Measurements from ENCODE around the gene PCAT6. TPM values are rescaled to one million over a fixed set of nuclear protein-coding genes. Genes with fewer than 3 reads are reported as not detected.
"Not testable (repeated sequence)": the region's sequence is repeated elsewhere in the genome, so short reads cannot be mapped to it uniquely, and the experiment has no call there.

The PCAT6 gene
- total RNA-seq, 2 donors from 2014 or later: 6.2 to 9.0 TPM

DNA sequence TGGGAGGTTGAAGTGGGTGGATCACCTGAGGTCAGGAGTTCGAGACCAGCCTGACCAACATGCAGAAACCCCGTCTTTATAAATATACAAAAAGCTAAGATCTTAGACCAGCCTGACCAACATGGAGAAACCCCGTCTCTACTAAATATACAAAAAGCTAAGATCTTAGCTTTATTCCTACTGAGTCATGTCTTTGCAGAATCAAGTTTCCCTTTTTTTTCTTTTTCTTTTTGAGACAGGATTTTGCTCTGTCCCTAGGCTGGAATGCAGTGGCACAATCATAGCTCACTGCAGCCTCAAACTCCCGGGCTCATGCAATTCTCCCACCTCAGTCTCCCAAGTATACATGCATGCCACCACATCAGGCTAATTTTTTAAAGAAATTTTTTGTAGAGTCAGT is 23.9 kb upstream of the PCAT6 start:
- Histone ChIP-seq H3K27me3 (replicated peaks; ENCODE audit: insufficient read depth) (no peaks in the 10 kb centered on the region), H3K27ac (no peak overlapping the region), H3K4me1 (replicated peaks) (peaks cover 8% of the 10 kb centered on the region), H3K9me3 (no peaks in the 10 kb centered on the region), H3K4me3 (no peak overlapping the region), H3K36me3 (no peaks in the 10 kb centered on the region)
- 73% methylated on average over 4 of the region's 4 CpGs for WGBS
- TF ChIP-seq CTCF (IDR thresholded peaks at IDR 0.05): no peak
- no peak for TF ChIP-seq POLR2A (IDR thresholded peaks at IDR 0.05)
- no peak for TF ChIP-seq POLR2AphosphoS5 (IDR thresholded peaks at IDR 0.05)
- no peak for DNase-seq (ENCODE audit: low spot score)
- intact Hi-C loops (cut with DNase I): no loop called here

- Histone ChIP-seq H3K4me1 (replicated peaks) (peaks cover 8% of the 10 kb centered on the region), H3K27me3 (replicated peaks; ENCODE audit: insufficient read depth) (no peaks in the 10 kb centered on the region), H3K36me3 (no peaks in the 10 kb centered on the region), H3K4me3 (no peak overlapping the region), H3K9me3 (no peaks in the 10 kb centered on the region), H3K27ac (no peak overlapping the region)
- TF ChIP-seq POLR2A (IDR thresholded peaks at IDR 0.05) (no peak), POLR2AphosphoS5 (IDR thresholded peaks at IDR 0.05) (no peak), CTCF (IDR thresholded peaks at IDR 0.05) (no peak)
- WGBS: 75% methylated on average over 3 of the region's 3 CpGs
- DNase-seq (ENCODE audit: low spot score): no peak
- intact Hi-C loops (cut with DNase I): no loop called here
These were observed 22.0 kb upstream of the PCAT6 start for GRCh38 chr1:202788800-202789199.

DNA sequence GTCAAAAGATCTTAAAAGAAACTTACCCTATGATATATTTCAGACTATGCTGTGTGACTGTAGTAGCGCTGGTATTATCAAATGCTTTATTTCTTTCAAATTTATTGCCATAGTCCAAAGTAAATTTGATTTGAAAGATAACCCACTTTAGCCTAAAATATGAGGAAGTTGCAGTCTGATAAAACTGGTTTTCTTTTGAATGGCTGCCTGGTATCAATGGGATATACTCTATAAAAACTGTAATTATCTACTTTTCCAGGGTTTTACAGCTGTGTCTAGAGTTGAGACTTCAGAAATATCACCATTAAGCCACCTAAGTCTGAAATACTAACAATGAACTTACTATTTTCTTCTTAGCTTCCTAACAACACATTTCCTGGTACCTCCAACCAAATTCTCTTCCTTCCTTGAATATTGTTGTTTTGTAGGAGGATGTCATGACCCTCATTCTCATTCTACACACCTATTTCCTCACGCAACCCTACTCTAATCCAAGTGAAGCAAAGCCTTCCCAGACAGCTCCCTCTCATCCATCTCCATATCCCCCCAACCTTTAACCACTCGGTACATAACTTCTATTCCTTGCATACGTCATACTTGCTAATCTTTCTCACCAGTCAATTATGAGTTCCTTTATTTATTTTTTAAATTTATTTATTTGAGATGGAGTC is 19.5 kb upstream of the PCAT6 start:
- no peak for DNase-seq (ENCODE audit: low spot score)
- Histone ChIP-seq H3K4me3 (no peak overlapping the region), H3K27me3 (replicated peaks; ENCODE audit: insufficient read depth) (no peaks in the 10 kb centered on the region), H3K27ac (no peak overlapping the region), H3K4me1 (replicated peaks) (peaks cover 8% of the 10 kb centered on the region), H3K36me3 (no peaks in the 10 kb centered on the region), H3K9me3 (no peaks in the 10 kb centered on the region)
- intact Hi-C loops (cut with DNase I): no loop called here
- WGBS: 52% methylated on average over 4 of the region's 4 CpGs
- TF ChIP-seq POLR2AphosphoS5 (IDR thresholded peaks at IDR 0.05): no peak
- no peak for TF ChIP-seq CTCF (IDR thresholded peaks at IDR 0.05)
- no peak for TF ChIP-seq POLR2A (IDR thresholded peaks at IDR 0.05)

DNA sequence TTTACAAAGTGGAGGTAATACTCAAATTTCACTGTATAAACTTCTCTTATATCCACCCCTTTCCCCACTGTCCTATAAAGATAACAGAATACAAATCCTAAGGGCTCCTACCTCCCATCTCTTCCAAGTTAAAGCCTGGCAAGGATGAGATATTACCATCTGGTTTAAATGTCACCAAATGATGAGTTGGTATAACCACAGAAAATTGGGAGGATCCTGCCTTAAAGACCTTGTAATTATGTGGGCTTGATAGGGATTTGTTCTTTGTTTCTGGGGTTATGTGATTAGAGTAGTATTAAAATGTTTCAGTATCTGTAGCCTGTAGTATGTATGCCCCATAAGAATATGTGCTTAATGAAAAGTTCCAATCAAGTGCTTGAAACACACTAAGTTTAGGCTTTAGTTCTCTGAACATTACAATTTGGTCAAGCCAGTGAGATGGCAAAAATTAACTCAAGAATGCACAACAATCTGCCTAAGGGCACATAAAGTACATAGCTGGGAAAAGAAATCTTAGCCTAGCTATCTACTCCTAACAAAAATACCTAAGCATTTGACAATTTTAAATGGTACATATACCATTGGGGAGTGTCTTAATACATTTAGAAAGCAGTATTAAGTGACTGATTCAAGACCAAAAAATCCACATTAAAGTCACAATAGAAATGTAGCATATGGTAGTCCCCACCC is 16.6 kb upstream of the PCAT6 start:
- DNase-seq (ENCODE audit: low spot score): no peak
- Histone ChIP-seq H3K4me3 (no peak overlapping the region), H3K27ac (no peak overlapping the region), H3K4me1 (replicated peaks) (peaks cover 8% of the 10 kb centered on the region), H3K36me3 (no peaks in the 10 kb centered on the region), H3K27me3 (replicated peaks; ENCODE audit: insufficient read depth) (no peaks in the 10 kb centered on the region), H3K9me3 (no peaks in the 10 kb centered on the region)
- TF ChIP-seq CTCF (IDR thresholded peaks at IDR 0.05) (no peak), POLR2AphosphoS5 (IDR thresholded peaks at IDR 0.05) (no peak), POLR2A (IDR thresholded peaks at IDR 0.05) (no peak)
- intact Hi-C loops (cut with DNase I): no loop called here

- H3K36me3 ChIP-seq; H3K9me3 ChIP-seq; intact Hi-C loops (cut with DNase I); DNase-seq (ENCODE audit: low spot score); H3K4me3 ChIP-seq; H3K4me1 ChIP-seq (replicated peaks); H3K27ac ChIP-seq; H3K27me3 ChIP-seq (replicated peaks; ENCODE audit: insufficient read depth): not testable (repeated sequence)
- WGBS: 83% methylated on average over 6 of the region's 6 CpGs
These were observed 15.8 kb upstream of the PCAT6 start for GRCh38 chr1:202794931-202795330.

Measured in prostate gland (tissue), 2 donors.